PC-9 (cell line): ENCODE data around the gene ABI3BP. TPM values are rescaled to one million over a fixed set of nuclear protein-coding genes. Genes with fewer than 3 reads are reported as not detected.

Experiments used
- BruUV-seq: library from RNA; stranded (reverse); fragments of 400-500 nt; replicated peaks from 2 replicates; lab custom pipeline; 2021; lab: Mats Ljungman, UMichigan
- CTCF ChIA-PET: fragments of 300-600 bp; sonication (Branson Sonifier 250); formaldehyde crosslinking; loops from one replicate; lab custom pipeline; 2022; ENCODE audit warnings: antibody characterized with exemption; lab: Charles Lee
- POLR2A ChIA-PET: fragments of 300-600 bp; sonication (Branson Sonifier 250); formaldehyde crosslinking; loops from one replicate; lab custom pipeline; 2022; ENCODE audit warnings: antibody characterized with exemption; ENCODE audit not compliant: unreplicated experiment; lab: Charles Lee
- DNase-seq, 2 experiments: peaks; one replicate each; pipeline versions ENCODE4 v3.0.0 to v3.0.0-alpha.2; 2015 to 2022; ENCODE audit warnings: mixed read lengths in 1 of 2
- H2AFZ ChIP-seq: fragments of 200-600 bp; sonication (generic); 2 replicates; pipeline ENCODE4 v1.8.1; 2017; ENCODE audit warnings: antibody characterized with exemption
- H3F3A ChIP-seq: fragments of 200-600 bp; sonication (generic); 2 replicates; pipeline ENCODE4 v1.8.1; 2017; ENCODE audit warnings: antibody characterized with exemption, mild to moderate bottlenecking, low read depth; ENCODE audit not compliant: insufficient read depth
- H3K27ac ChIP-seq: fragments of 200-600 bp; sonication (generic); 2 replicates; pipeline ENCODE4 v1.6.1; 2016; ENCODE audit warnings: mixed run types
- H3K27me3 ChIP-seq: fragments of 200-600 bp; sonication (generic); 2 replicates; pipeline ENCODE4 v1.6.1; 2016; ENCODE audit warnings: low read depth, mixed run types; ENCODE audit not compliant: insufficient read depth
- H3K36me3 ChIP-seq: fragments of 200-600 bp; sonication (generic); 2 replicates; pipeline ENCODE4 v1.6.1; 2016; ENCODE audit warnings: low read depth, mixed run types
- H3K4me1 ChIP-seq: fragments of 200-600 bp; sonication (generic); replicated peaks from 2 replicates; pipeline ENCODE4 v1.6.1; 2016; ENCODE audit warnings: mixed run types; ENCODE audit not compliant: insufficient read depth
- H3K4me2 ChIP-seq: fragments of 200-600 bp; sonication (generic); 2 replicates; pipeline ENCODE4 v1.6.1; 2017; ENCODE audit warnings: mixed run types
- H3K4me3 ChIP-seq: fragments of 200-600 bp; sonication (generic); 2 replicates; pipeline ENCODE4 v1.6.1; 2016; ENCODE audit warnings: mixed run types
- H3K79me2 ChIP-seq: fragments of 200-600 bp; sonication (generic); 2 replicates; pipeline ENCODE4 v1.6.1; 2017; ENCODE audit warnings: low read depth, mixed run types
- H3K9me2 ChIP-seq: fragments of 200-600 bp; sonication (generic); 2 replicates; pipeline ENCODE4 v1.8.1; 2017; ENCODE audit warnings: mild to moderate bottlenecking; ENCODE audit not compliant: insufficient read depth
- H3K9me3 ChIP-seq: fragments of 200-600 bp; sonication (generic); 2 replicates; pipeline ENCODE4 v1.8.1; 2016; ENCODE audit warnings: low read depth; ENCODE audit not compliant: insufficient read depth
- H4K20me1 ChIP-seq: fragments of 200-600 bp; sonication (generic); 2 replicates; pipeline ENCODE4 v1.8.1; 2017; ENCODE audit not compliant: insufficient read depth
- CTCF ChIP-seq: fragments of 200-600 bp; sonication (generic); conservative IDR thresholded peaks from 2 replicates; pipeline ENCODE4 v1.6.1; 2017; ENCODE audit warnings: mixed run types, antibody characterized with exemption, mild to moderate bottlenecking, moderate library complexity
- EZH2 ChIP-seq: fragments of 200-600 bp; sonication (generic); IDR thresholded peaks from 2 replicates; pipeline ENCODE4 v1.8.0; 2017; ENCODE audit warnings: antibody characterized with exemption, low read depth
- intact Hi-C: fragments of 100-400 bp; cut with micrococcal nuclease; formaldehyde crosslinking; loops from one replicate; pipeline ENCODE4 v1.10.0; 2022; ENCODE audit not compliant: unreplicated experiment
- total RNA-seq: library from RNA; stranded (reverse); gene quantifications from 2 replicates; pipeline ENCODE4 v1.2.3, GENCODE V29; 2021

The ABI3BP gene
- total RNA-seq, 1 experiment from 2014 or later: 4.2 TPM

GRCh38 chr3:100725935-100726513 is 267.2 kb downstream of the ABI3BP start:
- DNase-seq: no peak
- peaks cover 85% of the 10 kb centered on the region for H3K79me2 ChIP-seq

GRCh38 chr3:100720426-100720825 is 272.8 kb downstream of the ABI3BP start:
- TF ChIP-seq CTCF: no peak
- TF ChIP-seq EZH2: no peak
- Histone ChIP-seq H3K27ac (no peak overlapping the region), H3K9me2 (no peaks in the 10 kb centered on the region), H3F3A (peaks cover 26% of the 10 kb centered on the region), H3K27me3 (no peaks in the 10 kb centered on the region), H3K4me1 (no peaks in the 10 kb centered on the region), H2AFZ (no peak overlapping the region), H3K79me2 (peaks cover 96% of the 10 kb centered on the region), H4K20me1 (peaks cover 93% of the 10 kb centered on the region), H3K4me2 (no peak overlapping the region), H3K36me3 (peaks cover 84% of the 10 kb centered on the region), H3K9me3 (no peaks in the 10 kb centered on the region), H3K4me3 (no peak overlapping the region)
- ChIA-PET CTCF (interaction anchor here (0.7 kb wide), 1 partner anchor 86 kb away, joined by 3 read pairs; no protein-coding TSS in a partner anchor), POLR2A (no interaction called here)
- no peak for DNase-seq
- intact Hi-C loops: loop anchor here (5.0 kb wide), 1 partner anchor 398 kb away; no protein-coding TSS in a partner anchor
- no TSS peak for BruUV-seq

More at GRCh38 chr3:100725935-100726513, 267.2 kb downstream of the ABI3BP start:
- Histone ChIP-seq H3K4me2 (no peak overlapping the region), H3F3A (peaks cover 54% of the 10 kb centered on the region), H3K36me3 (peaks cover 84% of the 10 kb centered on the region), H2AFZ (no peak overlapping the region), H3K9me3 (no peaks in the 10 kb centered on the region), H3K27me3 (no peaks in the 10 kb centered on the region), H3K27ac (no peak overlapping the region), H3K9me2 (no peaks in the 10 kb centered on the region), H4K20me1 (peaks cover 91% of the 10 kb centered on the region), H3K4me1 (no peaks in the 10 kb centered on the region), H3K4me3 (no peak overlapping the region)
- ChIA-PET POLR2A (interaction anchor here (0.6 kb wide), 1 partner anchor 824 kb away, joined by 7 read pairs; no protein-coding TSS in a partner anchor), CTCF (interaction anchor here (0.6 kb wide), 1 partner anchor 31 kb away, joined by 3 read pairs; no protein-coding TSS in a partner anchor)
- intact Hi-C loops: no loop called here
- no TSS peak for BruUV-seq
- no peak for TF ChIP-seq EZH2
- no peak for TF ChIP-seq CTCF

- no peak for DNase-seq
- Histone ChIP-seq H3K27me3 (no peaks in the 10 kb centered on the region), H3K27ac (no peak overlapping the region), H2AFZ (no peak overlapping the region), H3K79me2 (peaks cover 97% of the 10 kb centered on the region), H4K20me1 (peaks cover 97% of the 10 kb centered on the region), H3K9me3 (no peaks in the 10 kb centered on the region), H3K9me2 (no peaks in the 10 kb centered on the region), H3K4me2 (no peak overlapping the region), H3K4me3 (no peak overlapping the region), H3F3A (peaks cover 19% of the 10 kb centered on the region; the same call in 1 of the 2 replicates), H3K36me3 (peaks cover 93% of the 10 kb centered on the region), H3K4me1 (no peaks in the 10 kb centered on the region)
- no TSS peak for BruUV-seq
- intact Hi-C loops: no loop called here
- TF ChIP-seq EZH2: no peak
- TF ChIP-seq CTCF: no peak
- CTCF ChIA-PET: no interaction called here
- POLR2A ChIA-PET: no interaction called here
These were observed 274.1 kb downstream of the ABI3BP start for GRCh38 chr3:100719136-100719535.
